NCI-H69 (cell line): ENCODE data around the gene CENPH.
"Not testable (repeated sequence)": the region's sequence is repeated elsewhere in the genome, so short reads cannot be mapped to it uniquely, and the experiment has no call there.

Experiments
- DNase-seq: peaks from one replicate; lab custom pipeline; 2025; lab: John Stamatoyannopoulos, UW

The CENPH gene

GRCh38 chr5:69250593-69250992 is 61.2 kb downstream of the CENPH start:
- no peak for DNase-seq

GRCh38 chr5:69252437-69252836 is 63.1 kb downstream of the CENPH start:
- no peak for DNase-seq

GRCh38 chr5:69255940-69256339 is 66.6 kb downstream of the CENPH start:
- not testable (repeated sequence) for DNase-seq

DNA sequence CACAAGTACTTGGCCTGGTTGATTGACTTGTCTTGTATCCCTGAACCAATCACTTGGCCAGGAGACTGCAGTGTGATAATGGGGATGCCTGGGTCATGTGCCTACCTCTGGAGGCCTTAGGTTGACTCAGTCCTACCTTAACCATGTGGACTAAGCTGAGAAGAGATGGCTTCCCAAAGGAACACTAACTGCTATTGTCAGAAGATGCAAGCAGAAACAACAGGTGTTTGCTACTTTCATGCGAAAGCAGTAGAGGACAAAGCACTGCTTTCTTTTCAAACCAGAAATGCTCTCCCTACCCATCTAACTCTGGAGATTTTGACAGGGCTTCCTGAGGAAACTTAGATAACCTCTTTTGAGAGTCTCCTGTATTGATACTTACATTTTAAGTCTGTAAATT is 68.2 kb downstream of the CENPH start:
- no peak for DNase-seq
